Effector CD8-positive, alpha-beta T cell (primary cell): Measurements from ENCODE around the gene OR5AL1.
"Not testable (repeated sequence)": the region's sequence is repeated elsewhere in the genome, so short reads cannot be mapped to it uniquely, and the experiment has no call there.

Source experiments
- DNase-seq: peaks from one replicate; lab custom pipeline; 2025; lab: John Stamatoyannopoulos, UW
- total RNA-seq, 4 experiments: gene quantifications; one replicate each; lab custom pipeline; 2026; lab: John Stamatoyannopoulos, UW

OR5AL1 gene
- 0 reads per million in 4 experiments for total RNA-seq

DNA sequence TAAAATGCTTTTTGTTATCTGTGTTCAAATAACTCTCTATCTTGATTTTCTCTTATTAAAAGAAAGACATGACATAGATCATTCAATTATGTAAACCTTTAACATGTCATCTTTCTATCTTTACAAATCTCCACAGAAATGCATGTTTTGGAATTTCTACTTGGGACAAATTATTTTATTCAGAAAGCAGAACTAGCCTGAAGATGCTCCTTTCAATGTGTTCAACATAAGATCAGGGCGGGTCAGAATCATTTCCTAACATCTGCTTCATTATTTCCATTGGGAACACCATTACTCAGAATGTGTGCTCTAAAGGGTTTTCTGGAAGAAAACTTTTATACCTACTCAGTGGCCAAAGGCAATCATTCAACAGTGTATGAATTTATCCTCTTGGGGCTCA, at the start of gene OR5AL1:
TSS of gene OR5AL1 (plus strand) at position 301 of the 400 bp plus-strand sequence.
- DNase-seq: no peak

- DNase-seq: no peak
Observed at GRCh38 chr11:56375324-56375723, 37.2 kb upstream of the OR5AL1 start, which contains the start of gene OR8U1. OR8U1 (plus strand) TSS chr11:56375624; CDS start chr11:56375624, 0 bp downstream.

GRCh38 chr11:56380120-56380519, 32.4 kb upstream of the OR5AL1 start:
- DNase-seq: no peak

- DNase-seq: no peak
Observed at GRCh38 chr11:56394381-56394780, 18.1 kb upstream of the OR5AL1 start.

DNA sequence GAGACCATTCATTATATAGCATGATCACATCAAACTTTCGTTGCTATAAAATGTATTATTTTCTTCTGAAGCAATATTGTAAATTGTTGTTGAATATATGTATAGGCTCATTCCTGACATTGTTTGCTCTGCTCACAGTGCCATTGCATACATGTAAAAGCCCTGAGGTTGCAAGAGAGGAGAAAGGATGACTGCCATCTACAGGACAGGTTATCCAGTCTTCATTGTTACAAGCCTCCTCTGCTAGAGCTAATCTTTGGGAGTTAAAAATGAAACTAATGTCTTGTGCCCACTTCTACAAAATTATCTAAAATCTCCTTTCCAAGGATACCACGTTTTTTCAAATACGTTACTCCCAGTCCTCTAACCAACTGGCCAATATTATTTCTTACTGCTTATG, 16.4 kb upstream of the OR5AL1 start:
- no peak for DNase-seq

DNA sequence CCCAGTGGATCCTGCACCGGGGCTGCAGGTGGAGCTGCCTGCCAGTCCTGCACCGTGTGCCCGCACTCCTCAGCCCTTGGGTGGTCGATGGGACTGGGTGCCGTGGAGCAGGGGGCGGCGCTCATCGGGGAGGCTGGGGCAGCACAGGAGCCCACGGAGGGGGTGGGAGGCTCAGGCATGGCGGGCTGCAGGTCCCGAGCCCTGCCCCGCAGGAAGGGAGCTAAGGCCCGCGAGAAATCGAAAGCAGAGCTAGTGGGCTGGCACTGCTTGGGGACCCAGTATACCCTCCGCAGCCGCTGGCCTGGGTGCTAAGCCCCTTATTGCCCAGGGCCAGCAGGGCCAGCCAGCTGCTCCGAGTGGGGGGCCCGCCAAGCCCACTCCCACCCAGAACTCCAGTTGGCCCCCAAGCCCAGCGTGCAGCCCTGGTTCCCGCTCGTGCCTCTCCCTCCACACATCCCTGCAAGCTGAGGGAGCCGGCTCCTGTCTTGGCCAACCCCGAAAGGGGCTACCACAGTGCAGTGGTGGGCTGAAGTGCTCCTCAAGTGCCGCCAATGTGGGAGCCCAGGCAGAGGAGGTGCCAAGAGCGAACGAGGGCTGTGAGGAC, 10.5 kb upstream of the OR5AL1 start:
- DNase-seq: not testable (repeated sequence)

DNA sequence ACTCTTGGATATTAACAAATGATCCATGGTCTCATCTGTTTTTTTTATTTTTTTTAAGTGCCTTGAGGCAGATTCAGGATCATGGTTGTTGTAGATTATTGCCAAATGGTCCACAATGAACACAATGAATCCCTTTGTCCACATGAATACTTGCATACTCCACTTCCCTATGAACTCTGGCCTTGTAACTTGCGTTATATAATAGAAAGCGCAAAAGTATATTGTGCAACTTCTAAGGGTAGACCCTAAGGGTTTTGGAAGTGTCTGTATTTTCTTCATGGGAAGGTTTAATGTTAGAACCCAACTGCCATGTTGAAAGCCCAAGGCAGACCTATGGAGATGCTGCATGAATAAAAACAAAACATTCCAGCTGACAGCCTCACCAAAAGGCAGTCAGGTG, 8.1 kb upstream of the OR5AL1 start:
- DNase-seq: no peak

- DNase-seq: no peak
Observed at GRCh38 chr11:56410801-56411200, 1.7 kb upstream of the OR5AL1 start.

DNA sequence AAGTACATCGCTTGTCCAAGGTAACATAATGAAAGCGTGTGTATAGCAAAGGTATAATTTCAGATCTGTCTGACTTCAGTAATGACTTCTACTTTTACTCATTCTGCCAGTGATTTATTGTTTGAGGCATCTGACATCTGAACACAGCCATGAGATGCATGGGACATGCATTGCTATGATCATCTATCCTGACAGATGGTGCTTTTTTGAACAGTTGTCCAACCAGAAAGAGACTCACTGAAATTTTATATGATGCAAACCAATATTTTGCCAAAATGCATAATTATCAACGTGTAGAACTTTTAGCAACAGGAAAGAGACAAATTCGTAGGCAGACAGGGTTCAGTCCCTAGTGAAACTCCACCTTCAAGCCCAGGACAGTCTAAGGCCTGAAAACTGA, 41.0 kb downstream of the OR5AL1 start:
- no peak for DNase-seq

DNA sequence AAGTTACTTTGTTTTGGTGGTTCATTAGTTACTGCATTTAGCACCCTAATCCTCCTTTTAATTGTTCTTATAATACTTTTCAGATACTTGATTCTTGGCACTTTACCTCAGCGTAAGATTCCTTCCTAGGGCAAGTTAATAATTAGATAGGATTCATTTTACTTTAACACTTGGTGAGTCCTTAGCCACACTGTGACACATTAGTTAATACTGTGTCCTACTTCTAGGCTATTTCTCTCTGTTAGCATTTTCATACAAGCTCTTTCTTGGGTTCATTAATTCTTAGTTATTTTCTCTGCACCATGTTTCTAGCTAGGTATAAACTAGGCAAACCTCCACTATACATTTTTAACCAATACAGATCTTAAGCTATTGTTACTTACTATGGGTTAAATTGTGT, 44.6 kb downstream of the OR5AL1 start:
- DNase-seq: no peak
